Right lobe of liver (tissue), 6 donors: ENCODE data around the gene GPR15. TPM values are rescaled to one million over a fixed set of nuclear protein-coding genes. Genes with fewer than 3 reads are reported as not detected.
"Not testable (repeated sequence)": the region's sequence is repeated elsewhere in the genome, so short reads cannot be mapped to it uniquely, and the experiment has no call there.

Experiments
- ATAC-seq, 4 donors: fragments of 200-7000 bp; cut with Tn5 transposase; one replicate each; pipeline ENCODE4 v1.9.1; 2020; ENCODE audit warnings: mild to moderate bottlenecking in 4 of 4, moderate library complexity in 4 of 4
- DNase-seq, 3 donors: peaks; one replicate each; pipeline ENCODE4 v3.0.0-alpha.2; 2020
- H3K27ac ChIP-seq, 3 donors: fragments of 200-600 bp; one replicate each; pipeline ENCODE4 v1.8.0; 2022
- H3K27me3 ChIP-seq, 2 donors: fragments of 200-600 bp; one replicate each; pipeline ENCODE4 v1.8.0; 2022
- H3K36me3 ChIP-seq, 4 donors: fragments of 200-600 bp; sonication (generic) in 1 of 4; one replicate each; pipeline versions ENCODE4 v1.5.1 to v1.8.0; 2017 to 2022; ENCODE audit warnings: control low read depth in 1 of 4
- H3K4me1 ChIP-seq, 4 donors: fragments of 200-600 bp; sonication (generic) in 1 of 4; one replicate each; pipeline versions ENCODE4 v1.5.1 to v1.8.0; 2017 to 2022; ENCODE audit warnings: control low read depth in 1 of 4
- H3K4me3 ChIP-seq, 3 donors: fragments of 200-600 bp; one replicate each; pipeline ENCODE4 v1.8.0; 2022
- H3K9me3 ChIP-seq, 4 donors: fragments of 200-600 bp; sonication (generic) in 1 of 4; one replicate each; pipeline versions ENCODE4 v1.5.1 to v1.8.0; 2017 to 2022; ENCODE audit warnings: control low read depth in 1 of 4
- POLR2A ChIP-seq: fragments of 450-650 bp; IDR thresholded peaks from one replicate; pipeline ENCODE4 v1.6.1; 2017; ENCODE audit warnings: antibody characterized with exemption, mild to moderate bottlenecking
- WGBS: methylation state at CpG from one replicate; pipeline ENCODE4 v1.1.6; 2018; ENCODE audit warnings: low coverage, low lambda C conversion rate; ENCODE audit not compliant: insufficient coverage; ENCODE audit errors: missing lambda C conversion rate; 5-methylcytosine and 5-hydroxymethylcytosine counted together
- intact Hi-C, 2 donors: fragments of 100-400 bp; cut with DNase I; formaldehyde crosslinking; loops; one replicate each; pipeline versions ENCODE4 v1.11.2 to v1.14.1; 2022
- total RNA-seq, 6 experiments: library from RNA; depleted of rRNA in 2 of 6; stranded (reverse); fragments of >200 nt in 2 of 6; fragmentation: NEBNext Ultra II Directional in 3 of 6; extraction: Animal tissue kit (Norgen Biotek cat#: 25700) in 3 of 6; gene quantifications; one replicate each; pipeline versions ENCODE4 v1.1.0 to v1.2.4, GENCODE V29; 2016 to 2023
- TF ChIP-seq, protein P1 (sequence below), 4 donors: fragments of 200-600 bp in 3 of 4; fragments of 450-650 bp in 1 of 4; IDR thresholded peaks; one replicate each; pipeline versions ENCODE4 v1.5.1 to v1.8.0; 2016 to 2022; ENCODE audit warnings: antibody characterized with exemption in 4 of 4, mild to moderate bottlenecking in 2 of 4
- donor health status: DM: no; HTN: yes; CAD: no.
- donor health status: DM: no; HTN: no; CAD: no.
- donor health status: DM: no; HTN: no; CAD: no.
- donor health status: DM: no; HTN: yes; CAD: no.
- donor health status: DM: no; HTN: yes; CAD: no.

Gene GPR15
- total RNA-seq, 6 experiments from 2014 or later: not detected

GRCh38 chr3:98557324-98558010 is 25.7 kb downstream of the GPR15 start:
- ATAC-seq (no peak), DNase-seq (no peak)
- Histone ChIP-seq H3K4me1 (no peaks in the 10 kb centered on the region), H3K9me3 (no peaks in the 10 kb centered on the region), H3K27ac (no peak overlapping the region), H3K4me3 (no peak overlapping the region), H3K36me3 (no peaks in the 10 kb centered on the region), H3K27me3 (no peaks in the 10 kb centered on the region)
- intact Hi-C loops: no loop called here
- TF ChIP-seq POLR2A: no peak
- TF ChIP-seq, protein P1, sequence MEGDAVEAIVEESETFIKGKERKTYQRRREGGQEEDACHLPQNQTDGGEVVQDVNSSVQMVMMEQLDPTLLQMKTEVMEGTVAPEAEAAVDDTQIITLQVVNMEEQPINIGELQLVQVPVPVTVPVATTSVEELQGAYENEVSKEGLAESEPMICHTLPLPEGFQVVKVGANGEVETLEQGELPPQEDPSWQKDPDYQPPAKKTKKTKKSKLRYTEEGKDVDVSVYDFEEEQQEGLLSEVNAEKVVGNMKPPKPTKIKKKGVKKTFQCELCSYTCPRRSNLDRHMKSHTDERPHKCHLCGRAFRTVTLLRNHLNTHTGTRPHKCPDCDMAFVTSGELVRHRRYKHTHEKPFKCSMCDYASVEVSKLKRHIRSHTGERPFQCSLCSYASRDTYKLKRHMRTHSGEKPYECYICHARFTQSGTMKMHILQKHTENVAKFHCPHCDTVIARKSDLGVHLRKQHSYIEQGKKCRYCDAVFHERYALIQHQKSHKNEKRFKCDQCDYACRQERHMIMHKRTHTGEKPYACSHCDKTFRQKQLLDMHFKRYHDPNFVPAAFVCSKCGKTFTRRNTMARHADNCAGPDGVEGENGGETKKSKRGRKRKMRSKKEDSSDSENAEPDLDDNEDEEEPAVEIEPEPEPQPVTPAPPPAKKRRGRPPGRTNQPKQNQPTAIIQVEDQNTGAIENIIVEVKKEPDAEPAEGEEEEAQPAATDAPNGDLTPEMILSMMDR (IDR thresholded peaks at IDR 0.05): no peak
- WGBS: 48% methylated on average over 3 of the region's 4 CpGs

DNA sequence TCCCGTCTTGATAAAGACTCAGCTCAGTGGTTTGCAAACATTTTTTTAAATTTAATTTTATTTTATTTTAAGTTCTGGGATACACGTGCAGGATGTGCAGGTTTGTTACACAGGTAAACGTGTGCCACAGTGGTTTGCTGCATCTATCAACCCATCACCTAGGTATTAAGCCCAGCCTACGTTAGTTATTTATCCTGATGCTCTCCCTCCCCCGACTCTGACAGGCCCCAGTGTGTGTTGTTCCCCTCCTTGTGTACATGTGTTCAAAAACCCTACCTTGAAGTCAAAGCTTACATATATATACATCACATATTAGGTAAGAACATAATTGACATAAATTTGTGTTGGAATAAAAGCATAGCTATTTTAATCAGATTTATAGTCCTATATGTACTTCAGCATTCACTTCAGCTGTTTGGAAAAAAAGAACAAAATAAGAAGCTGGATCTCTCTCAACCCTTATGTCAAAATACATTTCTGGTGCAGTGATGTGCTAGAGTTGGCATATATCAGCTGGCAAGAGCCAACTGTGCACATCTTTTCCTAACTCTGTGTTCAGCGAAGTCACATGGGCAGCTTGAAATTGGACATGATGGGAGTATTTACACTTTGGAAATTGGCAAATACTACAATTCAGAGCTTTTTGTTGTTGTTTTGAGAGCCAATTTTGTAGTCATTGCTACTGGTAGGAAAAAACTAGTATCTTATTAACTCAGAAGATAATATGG is 26.5 kb downstream of the GPR15 start:
- WGBS: 59% methylated on average over 6 of the region's 6 CpGs
- Histone ChIP-seq H3K9me3 (no peaks in the 10 kb centered on the region), H3K4me1 (no peaks in the 10 kb centered on the region), H3K27ac (no peak overlapping the region), H3K27me3 (no peaks in the 10 kb centered on the region), H3K4me3 (no peak overlapping the region), H3K36me3 (no peaks in the 10 kb centered on the region)
- DNase-seq (no peak), ATAC-seq (no peak)
- TF ChIP-seq POLR2A: no peak
- TF ChIP-seq, protein P1 (IDR thresholded peaks at IDR 0.05): no peak
- intact Hi-C loops: no loop called here

DNA sequence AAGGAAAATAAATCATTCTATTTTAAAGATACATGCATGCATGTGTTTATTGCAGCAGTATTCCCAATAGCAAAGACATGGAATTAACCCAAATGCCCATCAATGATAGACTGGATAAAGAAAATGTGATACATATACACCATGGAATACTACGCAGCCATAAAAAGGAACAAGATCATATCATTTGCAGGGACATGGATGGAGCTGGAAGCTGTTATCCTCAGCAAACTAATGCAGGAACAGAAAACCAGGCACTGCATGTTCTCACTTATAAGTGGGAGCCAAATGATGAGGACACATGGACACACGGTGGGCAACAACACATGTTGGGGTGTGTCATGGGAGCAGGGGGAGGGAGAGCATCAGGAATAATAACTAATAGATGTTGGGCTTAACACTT is 28.0 kb downstream of the GPR15 start:
- H3K4me1 ChIP-seq, H3K9me3 ChIP-seq, H3K27ac ChIP-seq, H3K4me3 ChIP-seq, H3K36me3 ChIP-seq, intact Hi-C loops, H3K27me3 ChIP-seq, DNase-seq, ATAC-seq: not testable (repeated sequence)
- WGBS: 100% methylated on average over 2 of the region's 2 CpGs

DNA sequence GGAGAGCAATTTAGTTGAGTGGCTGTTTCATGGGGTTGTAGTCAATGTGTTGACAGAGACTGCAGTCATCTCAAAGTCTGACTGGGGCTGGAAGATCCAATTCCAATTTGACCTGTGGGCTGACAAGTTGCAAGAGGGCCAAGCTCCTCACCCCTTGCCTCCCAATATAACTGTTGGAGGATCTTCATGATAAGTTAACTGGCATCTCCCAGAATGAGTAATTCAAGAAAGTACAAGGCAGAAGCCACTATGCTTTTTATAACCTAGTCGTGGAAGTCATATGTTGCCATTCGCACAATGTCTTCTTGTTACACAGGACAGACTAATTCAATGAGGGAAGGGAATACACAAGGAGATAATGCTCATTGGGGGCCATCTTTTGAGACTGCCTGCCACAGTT is 29.1 kb downstream of the GPR15 start:
- no peaks in the 10 kb centered on the region for H3K36me3 ChIP-seq
- H3K9me3 ChIP-seq: no peaks in the 10 kb centered on the region
- H3K27ac ChIP-seq: no peak overlapping the region
- no peaks in the 10 kb centered on the region for H3K27me3 ChIP-seq
- H3K4me1 ChIP-seq: no peaks in the 10 kb centered on the region
- no peak for DNase-seq
- TF ChIP-seq, protein P1 (IDR thresholded peaks at IDR 0.05): no peak
- no peak for TF ChIP-seq POLR2A
- intact Hi-C loops: no loop called here
- WGBS: 89% methylated on average over 2 of the region's 2 CpGs
- ATAC-seq: no peak
- H3K4me3 ChIP-seq: no peak overlapping the region

GRCh38 chr3:98561727-98562521 is 30.1 kb downstream of the GPR15 start:
- no peak for DNase-seq
- ATAC-seq: no peak
- Histone ChIP-seq H3K4me1 (no peaks in the 10 kb centered on the region), H3K27ac (no peak overlapping the region), H3K27me3 (no peaks in the 10 kb centered on the region), H3K36me3 (no peaks in the 10 kb centered on the region), H3K9me3 (no peaks in the 10 kb centered on the region), H3K4me3 (no peak overlapping the region)
- intact Hi-C loops: no loop called here
- 78% methylated on average over 5 of the region's 5 CpGs for WGBS
- TF ChIP-seq, protein P1 (IDR thresholded peaks at IDR 0.05): no peak
- no peak for TF ChIP-seq POLR2A
